Loucy (cell line): ENCODE data around the gene NHEJ1.
A peak's percentile ranks its signal among the peaks of the same experiment; 100 is the strongest.

Source experiments
- H2AFZ ChIP-seq: fragments of 200-600 bp; sonication (generic); 2 replicates; pipeline ENCODE4 v1.6.0; 2016; ENCODE audit warnings: antibody characterized with exemption, mild to moderate bottlenecking, low read length, moderate library complexity
- H3F3A ChIP-seq: fragments of 200-600 bp; 2 replicates; pipeline ENCODE4 v1.6.0; 2016; ENCODE audit warnings: antibody characterized with exemption, low read depth, mild to moderate bottlenecking
- H3K27me3 ChIP-seq: fragments of 200-600 bp; sonication (generic); 2 replicates; pipeline ENCODE4 v1.6.1; 2014; ENCODE audit warnings: low read length, mild to moderate bottlenecking; ENCODE audit not compliant: insufficient read depth, poor library complexity, severe bottlenecking
- H3K36me3 ChIP-seq: fragments of 200-600 bp; sonication (generic); 2 replicates; pipeline ENCODE4 v1.6.1; 2016; ENCODE audit warnings: low read length; ENCODE audit not compliant: insufficient read depth
- H3K4me1 ChIP-seq: fragments of 200-600 bp; sonication (generic); 2 replicates; pipeline ENCODE4 v1.5.1; 2014; ENCODE audit warnings: low read length, mild to moderate bottlenecking; ENCODE audit not compliant: insufficient read depth, poor library complexity, severe bottlenecking
- H3K4me2 ChIP-seq: fragments of 200-600 bp; sonication (generic); 2 replicates; pipeline ENCODE4 v1.6.0; 2014; ENCODE audit warnings: antibody characterized with exemption, low read length, low read depth, mild to moderate bottlenecking; ENCODE audit not compliant: poor library complexity, severe bottlenecking
- H3K4me3 ChIP-seq: fragments of 200-600 bp; sonication (generic); 2 replicates; pipeline ENCODE4 v1.5.1; 2014; ENCODE audit warnings: low read length, mild to moderate bottlenecking, mixed read lengths; ENCODE audit not compliant: poor library complexity, severe bottlenecking
- H3K79me2 ChIP-seq: fragments of 200-600 bp; sonication (generic); 2 replicates; pipeline ENCODE4 v1.6.1; 2014; ENCODE audit warnings: low read length; ENCODE audit not compliant: insufficient read depth
- H3K9ac ChIP-seq: fragments of 200-600 bp; sonication (generic); 2 replicates; pipeline ENCODE4 v1.6.0; 2014; ENCODE audit warnings: mild to moderate bottlenecking, low read depth, low read length, moderate library complexity; ENCODE audit not compliant: poor library complexity, severe bottlenecking
- H3K9me2 ChIP-seq: fragments of 200-600 bp; sonication (generic); replicated peaks from 2 replicates; pipeline ENCODE4 v1.6.1; 2016; ENCODE audit warnings: low read depth, low read length, mixed read lengths
- H3K9me3 ChIP-seq: fragments of 200-600 bp; sonication (generic); 2 replicates; pipeline ENCODE4 v1.6.1; 2014; ENCODE audit warnings: mild to moderate bottlenecking, antibody characterized with exemption, low read length, low read depth; ENCODE audit not compliant: insufficient read depth
- H4K20me1 ChIP-seq: fragments of 200-600 bp; sonication (generic); 2 replicates; pipeline ENCODE4 v1.6.0; 2014; ENCODE audit warnings: antibody characterized with exemption, low read length, mild to moderate bottlenecking; ENCODE audit not compliant: insufficient read depth, poor library complexity, severe bottlenecking
- CTCF ChIP-seq: fragments of 200-600 bp; sonication (generic); conservative IDR thresholded peaks from 2 replicates; pipeline ENCODE4 v1.5.1; 2014; ENCODE audit warnings: mild to moderate bottlenecking, antibody characterized with exemption, low read length
- EZH2phosphoT487 ChIP-seq: fragments of 200-600 bp; IDR thresholded peaks from 2 replicates; pipeline ENCODE4 v1.6.1; 2018; ENCODE audit warnings: antibody characterized with exemption, mild to moderate bottlenecking, moderate library complexity, borderline replicate concordance

NHEJ1 gene

GRCh38 chr2:219179601-219180465 lies 19.2 kb upstream of the NHEJ1 start:
- H3K36me3 ChIP-seq = peaks cover 41% of the 10 kb centered on the region; the same call in 1 of the 2 replicates
- no peak overlapping the region for H2AFZ ChIP-seq
- no peaks in the 10 kb centered on the region for H3K9me2 ChIP-seq
- H4K20me1 ChIP-seq = peaks cover 28% of the 10 kb centered on the region
- H3K27me3 ChIP-seq = no peaks in the 10 kb centered on the region
- no peaks in the 10 kb centered on the region for H3K9me3 ChIP-seq
- peak overlapping the region; percentile 97 for H3K4me3 ChIP-seq
- H3K4me2 ChIP-seq = peak overlapping the region; percentile 88
- H3F3A ChIP-seq = peaks cover 9% of the 10 kb centered on the region; the same call in 1 of the 2 replicates
- peaks cover 51% of the 10 kb centered on the region for H3K79me2 ChIP-seq
- H3K4me1 ChIP-seq = peaks cover 40% of the 10 kb centered on the region
- H3K9ac ChIP-seq = peak overlapping the region; percentile 85
- TF ChIP-seq EZH2phosphoT487 (no peak), CTCF (no peak)

GRCh38 chr2:219178377-219179175 lies 18.0 kb upstream of the NHEJ1 start:
- H3K9ac ChIP-seq = peak overlapping the region; percentile 85

More at GRCh38 chr2:219178377-219179175, 18.0 kb upstream of the NHEJ1 start:
- Histone ChIP-seq H3K36me3 (peaks cover 36% of the 10 kb centered on the region; the same call in 1 of the 2 replicates), H3K4me2 (peak overlapping the region; percentile 88), H3K4me3 (peak overlapping the region; percentile 97), H4K20me1 (peaks cover 32% of the 10 kb centered on the region), H3K9me3 (no peaks in the 10 kb centered on the region), H3K79me2 (peaks cover 62% of the 10 kb centered on the region), H3K4me1 (peaks cover 43% of the 10 kb centered on the region), H3K27me3 (no peaks in the 10 kb centered on the region), H3F3A (peaks cover 9% of the 10 kb centered on the region; the same call in 1 of the 2 replicates), H2AFZ (peak overlapping the region; percentile 80; the same call in 1 of the 2 replicates), H3K9me2 (no peaks in the 10 kb centered on the region)
- TF ChIP-seq CTCF = no peak
- no peak for TF ChIP-seq EZH2phosphoT487
